Neuronal stem cell (in vitro differentiated cells): ENCODE results near the gene RAB11FIP4.

Experiments used
- DNase-seq: peaks from one replicate; pipeline ENCODE4 v3.0.0-alpha.2; 2013; ENCODE audit warnings: low spot score
- H2AFZ ChIP-seq: one replicate; pipeline ENCODE4 v1.6.1; 2013; ENCODE audit warnings: mild to moderate bottlenecking, low read length, inconsistent platforms
- H2AK5ac ChIP-seq: 2 replicates; pipeline ENCODE4 v1.6.1; 2013; ENCODE audit warnings: low read depth, mild to moderate bottlenecking, inconsistent platforms, low read length, moderate library complexity, mixed read lengths
- H2BK120ac ChIP-seq: 2 replicates; pipeline ENCODE4 v1.6.1; 2013; ENCODE audit warnings: low read depth, mild to moderate bottlenecking, inconsistent platforms, low read length, moderate library complexity, mixed read lengths
- H2BK12ac ChIP-seq: one replicate; pipeline ENCODE4 v1.6.1; 2013; ENCODE audit warnings: low read length, inconsistent platforms
- H2BK15ac ChIP-seq: 2 replicates; pipeline ENCODE4 v1.6.1; 2013; ENCODE audit warnings: mild to moderate bottlenecking, low read length, inconsistent platforms, mixed read lengths
- H2BK5ac ChIP-seq: one replicate; pipeline ENCODE4 v1.6.1; 2013; ENCODE audit warnings: inconsistent platforms, mild to moderate bottlenecking, low read length, moderate library complexity
- H3K14ac ChIP-seq: one replicate; pipeline ENCODE4 v1.6.1; 2013; ENCODE audit warnings: low read length, inconsistent platforms
- H3K18ac ChIP-seq: 2 replicates; pipeline ENCODE4 v1.6.1; 2013; ENCODE audit warnings: low read length, inconsistent platforms
- H3K23ac ChIP-seq: 2 replicates; pipeline ENCODE4 v1.6.1; 2013; ENCODE audit warnings: low read depth, mild to moderate bottlenecking, mixed read lengths, low read length, inconsistent platforms; ENCODE audit not compliant: poor library complexity
- H3K27ac ChIP-seq: replicated peaks from 3 replicates; pipeline ENCODE4 v1.5.1; 2013; ENCODE audit warnings: low read length, inconsistent platforms
- H3K27me3 ChIP-seq, 3 experiments: 2 replicates each; pipeline ENCODE4 v1.6.1; 2013; ENCODE audit warnings: low read length in 3 of 3, mild to moderate bottlenecking in 2 of 3, inconsistent platforms in 1 of 3, low read depth in 1 of 3, mixed read lengths in 1 of 3, moderate library complexity in 1 of 3; ENCODE audit not compliant: control insufficient read depth in 3 of 3, insufficient read depth in 3 of 3
- H3K36me3 ChIP-seq, 2 donors: replicated peaks in 1 of 2; 2 replicates each; pipeline ENCODE4 v1.6.1; 2013; ENCODE audit warnings: low read length in 2 of 2; ENCODE audit not compliant: control insufficient read depth in 2 of 2, insufficient read depth in 2 of 2
- H3K4ac ChIP-seq: 2 replicates; pipeline ENCODE4 v1.6.1; 2013; ENCODE audit warnings: inconsistent platforms, mild to moderate bottlenecking, low read length, moderate library complexity
- H3K4me1 ChIP-seq, 2 donors: 1 replicate in 1 of 2; 2 replicates in 1 of 2; pipeline ENCODE4 v1.6.1; 2013; ENCODE audit warnings: low read length in 2 of 2, low read depth in 1 of 2; ENCODE audit not compliant: control insufficient read depth in 2 of 2, insufficient read depth in 1 of 2
- H3K4me2 ChIP-seq: one replicate; pipeline ENCODE4 v1.6.1; 2013; ENCODE audit warnings: mild to moderate bottlenecking, low read length, inconsistent platforms; ENCODE audit not compliant: insufficient read depth, poor library complexity, severe bottlenecking
- H3K4me3 ChIP-seq, 2 donors: 2 replicates each; pipeline ENCODE4 v1.5.1; 2013; ENCODE audit warnings: low read length in 2 of 2, mild to moderate bottlenecking in 2 of 2, inconsistent platforms in 1 of 2, moderate library complexity in 1 of 2
- H3K79me1 ChIP-seq: one replicate; pipeline ENCODE4 v1.6.1; 2013; ENCODE audit warnings: low read depth, mild to moderate bottlenecking, inconsistent platforms, low read length, moderate library complexity
- H3K9ac ChIP-seq: one replicate; pipeline ENCODE4 v1.6.1; 2013; ENCODE audit warnings: mild to moderate bottlenecking, low read depth, low read length, inconsistent platforms; ENCODE audit not compliant: poor library complexity
- H3K9me3 ChIP-seq, 2 donors: replicated peaks in 1 of 2; 2 replicates each; pipeline versions ENCODE3 to v1.6.1; 2013; ENCODE audit warnings: low read length in 2 of 2, mild to moderate bottlenecking in 2 of 2, inconsistent platforms in 1 of 2, low read depth in 1 of 2, mixed read lengths in 1 of 2, moderate library complexity in 1 of 2; ENCODE audit not compliant: control insufficient read depth in 2 of 2, insufficient read depth in 1 of 2
- H4K8ac ChIP-seq: one replicate; pipeline ENCODE4 v1.6.1; 2013; ENCODE audit warnings: low read depth, mild to moderate bottlenecking, inconsistent platforms, low read length, moderate library complexity
- H4K91ac ChIP-seq: one replicate; pipeline ENCODE4 v1.6.1; 2013; ENCODE audit warnings: low read length, low read depth, mild to moderate bottlenecking, inconsistent platforms; ENCODE audit not compliant: poor library complexity
- WGBS, 2 donors: extraction: QIAGEN DNeasy Blood & Tissue Kit; methylation state at CpG; one replicate each; pipeline ENCODE4 v1.1.7; 2013; ENCODE audit warnings: missing lambda C conversion rate in 2 of 2, mixed read lengths in 1 of 2; ENCODE audit not compliant: insufficient read length in 2 of 2, insufficient replicate concordance in 1 of 2; ENCODE audit errors: extremely low coverage in 2 of 2; 5-methylcytosine and 5-hydroxymethylcytosine counted together

Gene RAB11FIP4

DNA sequence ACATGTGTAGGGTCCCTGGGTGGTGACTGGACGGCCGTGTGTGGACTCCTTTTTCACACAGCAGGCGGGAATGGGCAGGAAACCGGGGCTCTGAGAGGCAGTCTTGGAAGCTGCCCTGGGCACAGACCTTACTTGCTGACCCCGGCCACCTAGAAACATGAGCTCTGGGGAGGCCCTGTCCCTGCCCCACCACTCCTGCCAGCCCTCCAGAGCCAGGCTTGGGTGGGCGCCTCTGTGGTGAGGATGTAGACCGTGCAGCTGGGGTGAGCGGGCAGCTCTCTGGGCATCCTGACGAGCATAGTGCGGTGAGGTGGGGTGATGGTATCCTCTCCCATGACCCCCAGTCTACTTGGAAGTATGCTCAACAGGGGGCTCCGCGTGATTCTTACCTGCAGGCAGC lies 121.3 kb downstream of the RAB11FIP4 start:
- no peaks in the 10 kb centered on the region for H3K9me3 ChIP-seq
- peak overlapping the region; percentile 12 for H3K9ac ChIP-seq
- no peak overlapping the region for H2BK120ac ChIP-seq
- H4K8ac ChIP-seq, result no peak overlapping the region
- peaks cover 0 to 4% of the 10 kb centered on the region in 2 donors for H3K4me1 ChIP-seq
- H4K91ac ChIP-seq, result no peak overlapping the region
- H2BK12ac ChIP-seq, result no peak overlapping the region
- peak overlapping the region; percentile 88 for H2AK5ac ChIP-seq
- H3K79me1 ChIP-seq, result peaks cover 5% of the 10 kb centered on the region
- H3K18ac ChIP-seq, result peak overlapping the region; percentile 45
- WGBS, 2 donors, result no CpG with 5 or more reads among the region's 12 CpGs
- H3K27ac ChIP-seq, result no peak overlapping the region
- peak overlapping the region; percentile 38 for H3K23ac ChIP-seq
- H2BK15ac ChIP-seq, result no peak overlapping the region
- no peak overlapping the region for H2BK5ac ChIP-seq
- no peak overlapping the region for H3K14ac ChIP-seq
- no peak overlapping the region for H3K4ac ChIP-seq
- no peaks in the 10 kb centered on the region for H3K36me3 ChIP-seq
- H3K4me3 ChIP-seq, result no peak overlapping the region
- no peak overlapping the region for H3K4me2 ChIP-seq
- H2AFZ ChIP-seq, result no peak overlapping the region
- DNase-seq, result no peak
- H3K27me3 ChIP-seq, result peaks cover 0 to 3% (median 0%) of the 10 kb centered on the region in 3 experiments

DNA sequence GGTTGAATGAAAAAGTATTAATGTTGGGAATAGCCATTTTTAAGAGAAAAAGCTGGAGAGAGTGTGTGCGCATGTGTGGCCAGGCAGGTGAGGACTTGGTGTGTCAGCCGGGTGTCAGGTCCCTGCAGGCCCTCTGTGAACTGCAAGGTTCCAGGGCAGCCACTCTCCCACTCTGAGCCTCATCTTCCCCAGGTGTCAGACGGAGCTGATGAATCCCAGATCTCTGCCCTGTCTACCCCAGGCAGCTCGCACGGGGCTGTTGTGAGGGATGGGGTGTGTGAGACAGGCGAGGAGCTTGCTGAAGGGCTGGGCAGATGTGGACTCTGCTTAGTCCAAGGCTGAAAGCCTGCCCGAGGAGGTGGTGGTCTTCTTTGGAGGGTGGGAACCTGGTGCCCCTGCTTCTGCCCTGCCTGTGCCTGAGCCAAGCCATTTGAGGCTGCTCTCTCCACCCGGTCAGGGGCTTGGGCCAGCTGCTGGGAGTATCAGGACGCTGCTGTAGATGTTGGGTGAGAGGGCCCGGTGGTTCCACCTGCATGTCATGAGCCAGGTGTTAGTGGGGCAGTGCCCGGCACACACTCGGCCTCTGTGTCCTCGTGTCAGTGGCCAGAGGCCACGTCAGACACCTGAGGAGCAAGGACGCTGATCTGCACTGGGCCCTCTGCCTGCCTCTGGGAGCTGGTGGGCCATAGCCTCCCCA lies 122.4 kb downstream of the RAB11FIP4 start:
- WGBS, 2 donors, result no CpG with 5 or more reads among the region's 15 CpGs
- H3K9me3 ChIP-seq, result no peaks in the 10 kb centered on the region
- H3K27ac ChIP-seq, result no peak overlapping the region

DNA sequence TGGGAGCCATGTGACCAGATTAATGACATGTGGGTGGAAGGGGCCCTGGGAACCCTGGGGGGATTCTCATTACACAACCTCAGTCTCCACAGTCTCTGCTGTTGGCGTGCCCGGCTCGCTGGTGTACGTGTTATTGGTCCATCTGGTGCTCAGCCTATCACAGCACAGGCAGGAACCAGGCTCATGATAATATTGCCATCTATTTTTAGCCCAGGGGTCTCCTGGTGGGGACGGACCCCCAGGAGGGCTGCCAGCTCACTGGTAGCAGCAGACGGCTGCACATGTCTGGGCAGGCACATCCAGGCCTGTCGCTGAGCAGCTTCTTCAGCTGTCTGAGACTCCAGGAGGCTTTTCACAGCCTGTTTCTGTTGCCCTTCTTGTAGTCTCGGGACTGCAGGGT lies 123.8 kb downstream of the RAB11FIP4 start:
- DNase-seq, result no peak
- Histone ChIP-seq H3K9ac (no peak overlapping the region), H2BK120ac (no peak overlapping the region), H3K4me1 (peaks cover 0 to 3% of the 10 kb centered on the region in 2 donors), H3K4me3 (no peak overlapping the region), H2BK12ac (no peak overlapping the region), H3K9me3 (no peaks in the 10 kb centered on the region), H2BK5ac (no peak overlapping the region), H3K79me1 (peaks cover 2% of the 10 kb centered on the region), H2BK15ac (peak overlapping the region; percentile 15), H3K18ac (peak overlapping the region; percentile 23), H3K4ac (no peak overlapping the region), H3K4me2 (no peak overlapping the region), H3K27me3 (peaks cover 0 to 3% (median 0%) of the 10 kb centered on the region in 3 experiments), H4K91ac (no peak overlapping the region), H4K8ac (no peak overlapping the region), H2AK5ac (peak overlapping the region; percentile 17), H3K36me3 (no peaks in the 10 kb centered on the region), H3K23ac (no peak overlapping the region), H2AFZ (no peak overlapping the region), H3K27ac (no peak overlapping the region), H3K14ac (no peak overlapping the region)
- no CpG with 5 or more reads among the region's 8 CpGs for WGBS, 2 donors

More for the DNA sequence above, 122.4 kb downstream of the RAB11FIP4 start:
- Histone ChIP-seq H3K4me2 (no peak overlapping the region), H3K14ac (no peak overlapping the region), H2AK5ac (peak overlapping the region; percentile 66), H4K8ac (no peak overlapping the region), H3K4ac (no peak overlapping the region), H3K4me3 (peak overlapping the region in 1 of 2 donors; percentile 24), H2AFZ (no peak overlapping the region), H3K36me3 (no peaks in the 10 kb centered on the region), H2BK15ac (no peak overlapping the region), H2BK12ac (no peak overlapping the region), H2BK120ac (no peak overlapping the region), H3K27me3 (peaks cover 0 to 3% (median 0%) of the 10 kb centered on the region in 3 experiments), H3K79me1 (peaks cover 2% of the 10 kb centered on the region), H2BK5ac (peak overlapping the region; percentile 76), H3K23ac (peak overlapping the region; percentile 6), H3K9ac (peak overlapping the region; percentile 15), H4K91ac (no peak overlapping the region), H3K4me1 (peaks cover 0 to 3% of the 10 kb centered on the region in 2 donors), H3K18ac (peak overlapping the region; percentile 33)
- DNase-seq, result no peak

GRCh38 chr17:31517524-31517923 lies 126.0 kb downstream of the RAB11FIP4 start:
- no peak overlapping the region for H2AK5ac ChIP-seq
- H4K8ac ChIP-seq, result no peak overlapping the region
- H2BK120ac ChIP-seq, result no peak overlapping the region
- peaks cover 2% of the 10 kb centered on the region for H3K79me1 ChIP-seq
- DNase-seq, result no peak
- peaks cover 0 to 3% of the 10 kb centered on the region in 2 donors for H3K4me1 ChIP-seq
- WGBS, 2 donors, result no CpG with 5 or more reads among the region's 11 CpGs
- H2BK12ac ChIP-seq, result no peak overlapping the region
- peaks cover 0 to 1% of the 10 kb centered on the region in 2 donors for H3K36me3 ChIP-seq
- H3K4me3 ChIP-seq, result no peak overlapping the region
- H3K23ac ChIP-seq, result no peak overlapping the region
- H3K18ac ChIP-seq, result no peak overlapping the region
- H3K4me2 ChIP-seq, result no peak overlapping the region
- no peak overlapping the region for H2BK5ac ChIP-seq
- no peaks in the 10 kb centered on the region for H3K27me3 ChIP-seq
- no peak overlapping the region for H3K14ac ChIP-seq
- H3K4ac ChIP-seq, result no peak overlapping the region
- H3K27ac ChIP-seq, result no peak overlapping the region
- H4K91ac ChIP-seq, result no peak overlapping the region
- no peaks in the 10 kb centered on the region for H3K9me3 ChIP-seq
- no peak overlapping the region for H3K9ac ChIP-seq
- H2AFZ ChIP-seq, result no peak overlapping the region
- H2BK15ac ChIP-seq, result no peak overlapping the region
